Mononuclear cell (primary cell): ENCODE data around the gene TCF7L2. TPM values are rescaled to one million over a fixed set of nuclear protein-coding genes. Genes with fewer than 3 reads are reported as not detected.

Source experiments
- H3K27me3 ChIP-seq: 2 replicates; pipeline ENCODE4 v1.6.0; 2011; ENCODE audit warnings: low read length, control low read depth; ENCODE audit not compliant: insufficient read depth
- H3K4me1 ChIP-seq: 2 replicates; pipeline ENCODE4 v1.5.1; 2011; ENCODE audit warnings: mild to moderate bottlenecking, low read length, control low read depth; ENCODE audit not compliant: insufficient read depth
- H3K4me3 ChIP-seq: 2 replicates; pipeline ENCODE4 v1.5.1; 2011; ENCODE audit warnings: mild to moderate bottlenecking, low read length, moderate library complexity
- H3K9me3 ChIP-seq: 2 replicates; pipeline ENCODE4 v1.5.1; 2011; ENCODE audit warnings: low read depth, mild to moderate bottlenecking, control low read depth, low read length
- total RNA-seq: library from RNA; depleted of rRNA; stranded (reverse); fragments of >200 nt; gene quantifications from one replicate; pipeline ENCODE4 v1.2.3, GENCODE V29; 2012

Gene TCF7L2
- total RNA-seq, 1 donor = 8.1 TPM

GRCh38 chr10:113213035-113213434, 263.0 kb downstream of the TCF7L2 start:
- peaks cover 15% of the 10 kb centered on the region for H3K9me3 ChIP-seq
- H3K4me1 ChIP-seq = no peaks in the 10 kb centered on the region
- H3K27me3 ChIP-seq = no peaks in the 10 kb centered on the region
- H3K4me3 ChIP-seq = no peak overlapping the region

- no peaks in the 10 kb centered on the region for H3K4me1 ChIP-seq
- peaks cover 2% of the 10 kb centered on the region for H3K9me3 ChIP-seq
- no peaks in the 10 kb centered on the region for H3K27me3 ChIP-seq
- H3K4me3 ChIP-seq = no peak overlapping the region
These were observed 264.3 kb downstream of the TCF7L2 start for GRCh38 chr10:113214331-113214730.

GRCh38 chr10:113216102-113216501, 266.1 kb downstream of the TCF7L2 start:
- no peaks in the 10 kb centered on the region for H3K9me3 ChIP-seq
- no peaks in the 10 kb centered on the region for H3K27me3 ChIP-seq
- no peaks in the 10 kb centered on the region for H3K4me1 ChIP-seq
- no peak overlapping the region for H3K4me3 ChIP-seq
